Activated CD4-positive, alpha-beta T cell treated with anti-CD3 and anti-CD28 coated beads, Interleukin-2, amount 50 U/mL, for 48 hours (primary cell): ENCODE measurements around the gene FYN.

Source experiments
- DNase-seq, 2 experiments: peaks; one replicate each; pipeline ENCODE4 v3.0.0-alpha.2; 2020

FYN gene

DNA sequence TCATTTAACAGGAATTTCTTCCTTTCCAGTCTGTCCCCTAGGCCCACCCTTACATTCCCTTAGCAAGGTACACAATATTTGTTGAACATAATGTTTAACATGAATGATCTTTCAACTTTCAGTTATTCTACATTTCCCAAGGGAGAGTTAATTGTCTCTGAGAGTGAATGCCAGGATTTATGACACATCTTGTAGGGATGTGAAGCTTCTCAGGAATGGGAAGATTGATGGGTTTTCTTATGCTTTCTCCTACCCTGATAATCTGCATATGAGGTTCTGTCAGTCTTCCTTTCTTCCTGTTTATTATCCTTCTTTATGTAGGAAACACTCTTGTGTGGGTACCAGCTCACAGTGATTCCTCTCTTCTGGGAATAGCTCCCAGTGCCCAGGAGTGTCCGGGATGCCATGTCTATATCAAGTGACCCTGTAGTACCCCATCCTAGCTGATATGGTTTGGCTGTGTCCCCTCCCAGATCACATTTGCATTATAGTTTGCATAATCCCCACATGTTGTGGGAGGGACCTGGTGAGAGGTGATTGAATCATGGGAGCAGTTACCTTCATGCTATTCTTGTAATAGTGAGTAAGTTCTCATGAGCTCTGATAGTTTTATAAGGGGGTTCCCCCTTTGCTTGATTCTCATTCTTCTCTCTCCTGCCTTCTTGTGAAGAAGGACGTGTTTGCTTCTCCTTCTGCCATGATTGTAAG lies 7.1 kb upstream of the FYN start:
- DNase-seq: no peak

DNA sequence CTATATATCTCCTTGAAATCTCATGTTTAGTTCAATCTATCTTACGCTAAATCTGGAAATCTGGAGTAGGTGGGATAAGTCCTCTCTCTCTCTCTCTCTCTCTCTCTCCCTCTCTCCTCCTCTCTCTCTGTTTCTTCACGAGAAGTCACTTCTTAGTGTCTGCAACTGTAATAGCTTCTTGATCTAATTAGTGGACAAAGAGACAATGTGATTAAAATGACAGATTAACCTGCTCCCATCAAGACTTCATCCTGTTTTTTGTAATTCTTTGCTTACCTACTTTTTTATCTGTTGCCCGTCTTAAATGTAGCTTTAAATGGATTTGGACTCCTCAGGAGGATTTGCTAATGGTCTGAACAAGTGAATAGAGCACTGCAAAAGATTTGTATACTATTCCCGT lies 2.5 kb upstream of the FYN start:
- no peak for DNase-seq

DNA sequence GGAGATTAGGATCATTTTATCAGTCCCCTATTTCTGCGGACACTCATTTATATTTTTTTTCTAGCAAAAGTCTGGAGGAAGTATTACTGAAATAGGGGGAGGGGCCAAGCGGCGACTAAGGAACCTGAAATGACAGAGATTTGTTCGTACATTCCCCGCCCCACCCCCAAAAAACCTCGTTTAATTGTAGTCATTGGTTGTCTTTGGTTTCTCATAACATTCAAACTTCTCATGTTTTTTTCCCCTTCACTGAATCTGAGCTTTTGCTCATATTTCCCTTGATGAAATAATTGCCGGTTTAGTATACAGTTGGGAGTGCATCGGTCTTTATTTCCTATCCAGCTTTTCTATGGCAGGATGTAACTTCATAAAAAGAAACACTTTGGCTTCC lies 768 bp upstream of the FYN start:
- DNase-seq: peak; percentile 79 to 85

DNA sequence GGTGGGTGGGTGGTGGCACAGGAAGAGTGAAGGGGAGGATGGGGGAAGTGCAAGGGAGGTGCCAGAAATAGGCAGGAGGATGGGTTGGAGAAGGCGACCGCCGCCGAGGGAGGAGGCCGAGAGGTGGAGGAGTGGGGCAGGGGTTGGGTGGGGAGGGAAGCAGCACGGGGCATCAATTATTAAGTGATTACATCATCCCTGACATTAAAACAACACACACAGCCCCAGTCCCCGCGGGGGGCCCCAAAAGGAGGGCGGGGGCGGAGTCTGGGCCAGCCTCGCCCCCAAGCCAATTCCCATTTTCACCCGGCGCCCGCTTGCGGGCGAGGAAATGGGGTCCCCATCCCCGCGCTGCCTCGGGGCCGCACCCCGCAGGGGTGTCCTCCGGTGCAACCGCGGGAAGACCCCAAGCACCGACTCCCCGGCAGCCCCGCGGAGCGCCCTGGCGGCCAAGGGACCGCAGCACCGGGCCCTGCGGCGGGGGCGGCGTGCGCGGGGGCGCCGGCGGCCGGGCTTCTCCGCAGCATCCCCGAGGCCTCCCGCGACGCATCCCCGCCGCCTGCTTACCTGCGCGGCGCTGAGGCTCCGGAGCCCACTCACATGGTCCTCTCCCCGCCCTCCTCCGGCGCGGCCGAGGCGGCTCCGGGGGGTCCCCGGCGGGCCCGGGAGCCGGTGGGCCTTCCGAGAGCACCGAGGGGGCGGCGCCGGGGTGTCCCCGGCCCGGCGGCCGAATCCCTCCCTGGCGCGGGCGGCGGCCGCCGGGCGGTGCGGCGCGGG lies 663 bp downstream of the FYN start:
- peak; percentile 63 to 67 for DNase-seq

DNA sequence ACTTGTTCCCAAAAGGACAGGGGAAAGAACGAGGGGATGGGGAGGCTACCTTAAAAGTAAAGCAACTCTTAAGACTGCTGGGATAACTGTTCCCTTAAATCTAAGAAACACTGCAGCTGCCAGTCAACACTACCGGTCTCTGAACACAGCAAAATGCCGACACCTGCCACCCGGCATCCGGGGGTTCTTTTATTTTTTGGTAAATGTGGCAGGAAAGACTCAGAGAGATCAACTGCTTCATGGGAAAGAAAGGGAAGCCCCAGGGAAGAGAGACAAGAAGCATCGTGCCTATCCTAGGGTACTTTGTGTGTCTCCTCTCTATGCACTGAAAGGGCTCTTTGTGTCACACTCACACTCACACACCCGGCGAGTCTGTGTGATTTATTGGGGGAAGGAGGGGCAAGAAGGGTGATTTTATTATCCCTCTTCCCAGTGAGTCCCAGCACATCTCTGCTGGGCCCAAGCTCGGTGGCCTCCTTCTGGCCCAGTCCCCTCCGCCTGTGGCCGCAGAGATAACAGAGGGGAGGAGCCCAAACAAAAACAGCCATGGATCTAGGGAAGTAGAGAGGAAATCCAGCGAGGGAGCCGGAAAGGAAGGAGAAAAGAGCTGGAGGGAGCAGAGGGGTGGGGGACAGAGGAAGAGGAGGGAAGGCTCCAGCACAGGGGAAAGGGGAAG lies 1.4 kb downstream of the FYN start:
- DNase-seq: no peak

DNA sequence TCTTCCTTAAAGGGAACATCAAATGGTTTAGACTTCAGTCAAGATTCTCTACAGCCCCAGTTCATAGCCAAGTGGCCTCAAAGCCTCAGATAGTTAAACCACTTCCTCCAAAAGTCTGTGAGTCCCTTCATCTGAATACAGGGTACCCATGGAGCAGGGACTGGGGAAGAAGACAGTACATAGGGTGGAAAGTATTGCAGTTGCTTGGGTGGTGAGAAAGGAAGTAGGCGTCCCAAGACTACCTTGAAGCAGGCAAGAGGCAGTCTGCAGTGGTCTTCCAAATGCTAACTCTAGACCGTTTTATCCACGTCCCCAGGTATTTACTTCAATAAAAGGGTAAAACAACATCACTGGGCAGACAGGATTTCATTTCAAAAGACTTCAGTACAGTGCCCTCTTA lies 2.0 kb downstream of the FYN start:
- DNase-seq: no peak

DNA sequence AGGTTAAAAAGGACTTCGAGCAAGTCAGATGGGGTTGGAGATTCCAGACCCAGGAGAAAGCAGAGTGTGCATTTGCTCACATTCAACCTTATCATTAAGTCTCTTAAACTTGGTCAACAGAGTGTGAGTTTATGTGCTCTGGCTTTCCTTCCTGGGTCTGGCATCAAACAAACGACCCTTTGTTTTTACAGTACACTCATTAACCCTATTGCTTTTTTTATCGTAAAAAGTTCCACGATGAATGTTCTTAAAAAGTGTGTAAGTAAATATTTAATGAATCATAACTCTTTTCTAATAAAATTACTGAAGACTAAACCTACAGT lies 2.5 kb downstream of the FYN start:
- DNase-seq: no peak

DNA sequence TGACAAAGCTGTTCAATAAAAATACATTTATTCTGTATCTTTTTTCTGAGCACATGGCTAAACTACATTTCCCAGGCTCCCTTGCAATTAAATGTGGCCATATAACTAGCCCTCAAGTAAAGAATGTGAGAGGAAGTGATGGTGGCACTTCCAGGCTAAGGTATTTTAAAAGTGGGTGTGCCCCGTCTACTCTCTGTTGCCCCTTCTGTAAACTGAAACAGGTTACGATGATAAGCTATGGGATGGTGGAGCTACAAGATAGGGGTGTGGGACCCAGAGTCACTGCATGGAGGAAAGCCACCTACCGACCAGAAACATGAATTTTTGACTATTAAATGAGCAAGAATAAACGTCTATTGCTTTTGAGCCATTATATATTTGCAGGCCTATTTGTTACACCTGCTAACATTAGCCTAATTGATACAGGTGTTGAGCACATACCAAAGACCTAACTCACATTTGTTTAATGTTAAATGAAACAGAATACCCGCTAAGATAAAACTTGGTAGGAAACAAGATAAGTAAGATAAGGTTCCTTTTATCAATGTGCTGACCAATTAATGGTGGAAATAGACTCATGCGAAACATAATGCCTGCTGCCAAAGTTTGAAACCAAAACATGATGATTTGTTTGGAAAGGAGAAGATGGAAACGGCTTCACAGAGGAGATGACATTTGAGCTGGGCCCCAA lies 3.1 kb downstream of the FYN start:
- DNase-seq: no peak

DNA sequence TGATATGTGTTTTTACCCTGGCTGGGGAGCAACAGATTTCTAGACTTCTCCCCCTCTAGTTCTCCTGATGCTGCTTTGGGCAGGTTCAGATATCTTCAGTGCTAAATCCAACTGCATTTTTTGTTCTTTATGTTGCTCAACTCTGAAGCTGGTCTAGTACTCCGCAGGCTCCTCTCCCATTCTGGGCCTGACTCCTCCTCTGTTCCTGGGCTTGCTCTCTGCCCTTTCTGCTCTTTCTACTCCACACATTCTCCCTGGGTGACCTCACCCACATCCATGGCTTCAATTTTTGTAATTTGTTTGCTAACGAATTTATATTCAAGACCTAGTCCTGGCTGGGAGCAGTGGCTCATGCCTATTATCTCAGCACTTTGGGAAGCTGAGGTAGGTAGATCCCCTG lies 6.4 kb downstream of the FYN start:
- no peak for DNase-seq

DNA sequence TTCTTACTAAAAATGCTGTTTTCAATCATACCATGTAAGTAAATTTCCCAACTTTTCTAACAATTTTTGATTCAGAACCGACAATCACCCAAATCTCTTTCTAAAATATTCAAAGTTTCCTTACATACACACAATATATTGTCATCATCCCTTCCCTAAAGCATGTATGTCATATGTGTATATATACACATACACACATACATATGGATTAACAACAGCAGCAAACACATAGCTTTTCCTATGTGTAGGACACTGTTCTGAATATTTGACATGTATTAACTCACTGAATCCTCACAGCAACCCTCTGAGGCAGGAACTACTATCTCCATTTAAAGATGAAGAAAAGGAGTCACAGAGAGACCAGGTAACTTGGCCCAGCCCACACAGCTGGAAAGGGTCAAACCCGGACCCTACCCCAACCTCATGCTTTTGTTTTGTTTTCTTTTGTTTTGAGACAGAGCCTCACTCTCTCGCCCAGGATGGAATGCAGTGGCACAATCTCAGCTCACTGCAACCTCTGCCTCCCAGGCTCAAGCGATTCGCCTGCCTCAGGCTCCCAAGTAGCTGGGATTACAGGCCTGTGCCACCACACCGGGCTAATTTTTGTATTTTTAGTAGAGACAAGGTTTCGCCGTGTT lies 7.2 kb downstream of the FYN start:
- no peak for DNase-seq

DNA sequence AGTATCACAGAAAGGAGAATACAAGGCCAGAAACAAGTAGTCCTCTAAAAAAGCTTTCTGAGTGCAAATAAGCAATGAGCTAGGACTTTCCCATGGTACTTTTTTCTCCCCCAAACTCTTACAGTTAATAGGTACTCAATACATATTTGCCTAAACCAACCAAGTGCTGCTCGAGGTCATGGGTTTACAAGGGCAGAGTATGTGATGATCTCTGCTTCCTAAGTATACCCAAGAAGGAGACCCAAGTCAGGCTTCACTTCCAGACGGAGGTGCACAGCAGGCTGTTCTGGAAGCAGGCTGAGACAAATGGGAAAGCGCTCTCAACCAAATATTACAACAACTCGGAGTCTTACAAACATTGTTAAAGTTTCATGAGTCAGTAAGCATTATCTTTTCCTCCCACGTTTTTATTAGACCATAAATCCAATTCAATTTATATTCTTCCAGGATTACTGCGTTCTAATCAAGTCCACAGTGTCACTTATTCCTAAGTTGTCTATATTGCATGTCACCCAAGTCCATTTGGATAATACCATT lies 8.1 kb downstream of the FYN start:
- DNase-seq: no peak

DNA sequence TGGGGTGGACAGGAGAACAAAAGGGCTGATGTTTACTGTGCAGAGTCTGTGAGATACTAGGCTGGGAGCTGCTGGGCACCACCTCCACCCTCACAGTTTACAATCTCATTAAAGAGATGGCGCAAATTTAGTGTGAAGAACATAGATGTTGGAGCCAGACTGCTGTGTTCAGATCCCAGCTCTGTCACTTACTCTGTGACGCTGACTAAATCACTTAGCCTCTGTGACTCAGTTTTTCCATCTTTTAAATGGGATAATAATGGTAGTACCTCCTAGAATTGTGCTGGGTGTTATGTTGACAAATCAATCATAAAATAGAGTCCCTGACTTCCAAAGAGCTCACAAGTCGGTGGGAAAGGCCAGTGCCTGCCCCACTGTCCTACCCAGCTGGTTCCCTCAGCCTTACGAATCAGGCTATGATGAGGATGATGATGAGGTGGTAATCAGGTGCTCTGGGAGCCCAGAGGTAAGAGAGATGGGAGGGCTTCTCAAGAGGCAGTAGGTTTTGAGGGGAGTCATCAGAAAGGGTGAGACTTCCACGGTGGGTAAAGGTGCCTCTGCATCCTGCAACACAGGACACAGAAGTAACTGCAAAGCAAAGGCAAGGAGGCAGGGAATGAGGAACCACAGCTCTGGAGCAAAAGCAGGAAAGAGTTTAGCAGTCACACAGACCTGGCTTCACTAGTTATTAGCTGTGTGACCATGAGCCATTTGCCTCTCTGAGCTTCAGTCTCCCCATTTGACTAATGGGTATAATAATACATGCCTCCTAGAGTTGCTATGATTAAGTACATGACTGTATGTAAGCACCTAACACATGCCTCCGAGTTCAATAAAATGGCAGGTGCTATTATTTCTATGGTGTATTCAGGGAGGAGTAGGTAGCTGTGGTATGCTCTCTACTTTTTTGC lies 8.9 kb downstream of the FYN start:
- no peak for DNase-seq

DNA sequence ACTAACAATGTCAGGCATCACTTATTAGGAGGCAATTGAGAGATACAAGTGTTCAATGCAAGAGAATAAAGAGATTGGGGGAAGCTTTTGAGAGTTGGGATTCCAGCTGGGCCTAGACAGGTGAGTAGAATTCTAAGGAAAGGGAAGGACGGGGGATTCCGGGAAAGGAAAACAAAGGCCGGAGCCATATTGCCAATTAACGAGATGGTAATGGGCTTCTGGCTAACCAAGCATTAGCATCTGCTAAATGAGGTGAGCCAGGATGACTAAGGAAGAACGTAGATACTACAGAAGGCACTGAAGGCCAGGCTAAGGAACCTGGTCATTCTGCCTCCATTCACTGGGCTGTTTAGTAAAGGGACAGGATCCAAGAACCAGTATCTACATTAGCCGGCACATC lies 10.5 kb downstream of the FYN start:
- no peak for DNase-seq

DNA sequence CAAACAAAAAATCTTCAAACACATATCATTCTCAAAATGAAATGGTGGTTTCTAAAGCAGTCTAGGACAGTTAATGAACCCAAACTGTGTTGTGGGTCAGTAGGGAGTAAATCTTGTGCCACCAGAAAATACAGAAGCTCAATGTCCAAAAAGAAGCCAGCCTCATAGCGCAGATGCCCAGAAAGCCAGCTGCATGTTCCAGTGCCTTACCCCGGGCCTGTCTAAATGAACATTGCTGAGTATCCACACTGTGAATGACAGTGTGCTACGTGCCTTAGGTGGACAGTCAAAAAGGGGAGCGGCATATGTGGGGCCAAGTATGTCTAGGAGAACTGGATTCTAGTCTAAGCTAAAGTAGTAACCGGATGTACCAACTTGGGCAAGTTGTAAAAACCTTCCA lies 10.9 kb downstream of the FYN start:
- no peak for DNase-seq

DNA sequence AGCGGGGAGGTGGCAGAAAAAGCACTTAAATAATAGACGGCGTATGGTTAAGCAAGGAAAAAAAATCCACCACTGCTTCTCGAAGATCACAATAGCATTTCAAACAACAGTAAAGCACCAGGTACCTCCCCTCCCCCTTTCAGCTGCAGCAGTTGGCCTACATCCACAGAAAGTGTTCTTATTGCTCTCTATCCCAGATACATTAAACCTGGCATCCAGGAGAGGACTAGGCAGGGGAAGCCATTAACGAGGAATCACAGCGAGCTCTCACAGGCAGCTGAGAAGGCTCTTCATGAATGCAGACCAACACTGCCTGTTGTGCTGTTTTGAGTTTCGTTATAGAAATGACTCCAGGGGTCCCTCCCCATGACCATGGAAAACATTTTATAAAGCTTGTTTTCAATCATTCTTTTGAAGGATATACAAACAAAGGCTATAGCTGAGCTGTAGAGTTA lies 11.8 kb downstream of the FYN start:
- DNase-seq: no peak

DNA sequence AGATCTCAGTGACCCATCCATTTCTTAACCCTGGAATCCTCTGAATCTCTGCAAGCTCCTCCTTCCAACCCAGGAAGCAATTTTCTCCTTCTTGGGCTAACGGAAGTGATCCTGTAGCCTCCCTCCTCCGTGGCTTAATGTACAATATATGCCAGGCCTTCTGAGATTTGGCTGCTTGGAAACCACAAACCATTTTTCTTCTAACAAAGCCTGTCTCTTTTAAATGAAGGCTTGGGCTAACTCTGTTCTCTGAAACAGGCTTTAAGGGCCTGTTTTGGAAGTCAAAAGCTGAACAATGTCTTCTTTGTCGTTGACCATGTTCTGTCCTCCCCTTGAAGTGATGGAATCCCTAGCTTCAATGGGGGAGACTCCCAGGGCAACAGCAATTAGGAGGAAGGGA lies 14.9 kb downstream of the FYN start:
- no peak for DNase-seq

DNA sequence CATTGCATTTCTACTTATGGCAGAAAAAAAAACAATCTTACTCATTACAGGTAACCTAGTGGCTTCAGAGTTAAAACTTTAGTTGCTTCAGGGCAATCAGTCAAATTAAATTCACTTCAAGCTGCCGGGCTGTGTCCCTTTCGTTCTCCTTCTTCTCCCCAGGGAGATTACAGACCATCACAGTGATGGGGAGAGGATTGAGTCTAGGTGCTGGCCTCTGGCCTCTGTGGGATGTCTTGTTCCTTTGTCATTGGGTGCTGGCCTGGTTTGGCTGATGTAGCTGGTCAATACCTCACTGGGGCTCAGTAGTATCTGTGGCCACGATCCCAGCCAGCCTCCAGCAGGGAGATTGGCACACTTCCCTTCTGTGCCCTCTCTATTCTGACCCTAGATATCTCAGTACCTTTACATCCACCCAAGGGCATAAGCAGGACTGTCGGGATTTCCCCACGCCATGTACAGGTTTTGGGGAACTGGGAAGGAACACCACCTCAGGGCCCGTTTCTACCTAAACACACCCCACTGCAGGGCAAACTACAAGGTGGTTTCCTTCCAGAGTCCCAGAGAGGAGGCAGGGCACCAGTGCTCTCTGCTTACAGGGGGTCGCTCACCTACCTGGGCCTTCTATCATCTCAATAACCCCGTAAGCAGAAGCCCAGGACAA lies 15.4 kb downstream of the FYN start:
- no peak for DNase-seq

DNA sequence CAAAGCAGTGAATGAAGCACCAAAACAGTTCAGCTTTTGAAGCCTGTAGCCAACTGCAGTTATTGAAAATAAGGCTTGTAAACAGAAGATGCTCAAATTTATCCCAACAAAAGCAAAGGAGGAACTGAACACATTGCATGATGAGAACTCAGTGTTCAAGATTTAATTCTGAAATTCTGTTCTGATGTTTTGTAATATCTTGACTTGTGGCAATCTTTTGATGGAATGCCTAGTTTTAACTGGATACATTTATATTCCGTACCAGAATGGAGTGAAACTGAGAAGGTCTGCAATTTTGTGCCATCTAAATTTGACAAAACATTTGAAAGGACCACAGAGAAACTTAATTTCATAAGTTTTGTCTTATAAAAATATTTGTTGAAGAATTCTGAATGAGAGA lies 17.5 kb downstream of the FYN start:
- no peak for DNase-seq

DNA sequence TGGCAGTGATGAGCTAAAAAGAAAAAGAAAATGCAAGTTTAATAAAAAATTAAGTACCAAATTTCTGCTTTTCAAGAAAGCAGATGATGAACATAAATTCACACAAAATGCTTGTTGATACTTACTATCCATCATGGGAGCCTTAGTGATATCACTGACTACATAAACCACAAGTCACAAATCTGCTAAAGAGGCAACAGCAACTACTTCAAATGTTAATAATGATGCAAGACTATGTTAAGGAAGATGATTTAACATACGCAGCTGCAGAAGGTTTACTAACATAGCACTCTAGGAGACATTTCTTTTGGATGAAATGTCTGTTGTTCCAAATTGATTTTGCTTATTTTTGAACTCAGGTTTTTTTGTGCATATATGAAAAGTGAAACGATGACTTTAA lies 18.6 kb downstream of the FYN start:
- no peak for DNase-seq

DNA sequence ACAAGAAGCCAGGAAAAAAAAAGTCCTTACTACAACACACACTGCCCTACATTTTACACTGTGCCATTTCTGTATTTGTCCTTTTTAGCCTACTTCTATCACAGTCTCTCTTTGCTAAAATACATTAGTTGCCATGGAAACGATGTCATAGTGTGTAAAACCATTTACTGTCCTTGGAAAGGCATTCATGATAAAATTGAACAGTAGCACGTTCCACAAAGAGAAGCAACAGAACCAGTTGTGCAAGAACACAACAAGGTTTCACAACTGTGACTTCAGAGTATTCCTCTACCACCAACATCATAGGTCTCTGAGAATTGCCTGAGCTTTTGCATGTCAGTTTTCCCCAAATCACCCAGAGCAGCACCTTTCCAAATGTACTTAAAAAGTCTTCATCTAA lies 20.5 kb downstream of the FYN start:
- DNase-seq: no peak

DNA sequence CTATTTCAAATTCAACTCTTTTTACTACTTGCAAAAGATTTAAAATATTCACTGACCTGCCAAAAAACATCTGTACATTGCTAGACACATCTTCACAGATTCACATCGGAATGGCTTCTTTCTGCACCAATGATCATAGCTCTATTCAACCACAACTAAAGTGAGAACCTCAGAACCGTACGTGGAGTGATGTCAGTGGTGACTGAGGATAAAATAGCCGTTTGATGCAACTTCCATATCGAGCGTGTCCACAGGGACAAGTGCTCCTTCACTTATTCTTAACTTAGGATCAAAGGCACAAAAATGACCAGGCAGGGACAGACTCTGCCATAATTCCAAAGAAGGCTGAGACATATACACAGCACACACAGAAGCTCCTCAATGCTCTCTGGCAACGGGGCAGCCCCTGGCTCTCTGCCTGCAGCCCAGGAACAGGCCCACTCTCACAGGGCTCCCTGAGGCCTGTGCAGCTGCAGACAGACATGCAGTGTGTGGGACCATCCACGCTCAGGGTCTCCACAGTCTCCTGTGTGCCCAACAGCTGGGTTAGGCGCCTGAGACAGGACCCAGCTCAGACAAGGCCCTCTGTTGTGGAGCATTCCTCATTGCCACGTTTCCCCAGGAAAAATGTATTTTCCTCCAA lies 22.8 kb downstream of the FYN start:
- DNase-seq: no peak
